ENCODE data around the gene DCDC1. TPM values are rescaled to one million over a fixed set of nuclear protein-coding genes. Genes with fewer than 3 reads are reported as not detected.
A peak's percentile ranks its signal among the peaks of the same experiment; 100 is the strongest.

DCDC1 gene
- total RNA-seq, 1 donor, result 0.18 TPM

- DNase-seq (ENCODE audit: low read depth), result no peak
- no peak overlapping the region for H3K4me3 ChIP-seq (ENCODE audit: low read depth, low read length)
- TF ChIP-seq CTCF (IDR thresholded peaks at IDR 0.05; ENCODE audit: insufficient read depth, low read length), result no peak
Observed at GRCh38 chr11:30878400-30878799, 491.1 kb downstream of the DCDC1 start.

- peak; percentile 4 for DNase-seq (ENCODE audit: low read depth)
- no peak for TF ChIP-seq CTCF (IDR thresholded peaks at IDR 0.05; ENCODE audit: insufficient read depth, low read length)
- H3K4me3 ChIP-seq (ENCODE audit: low read depth, low read length), result no peak overlapping the region
Observed at GRCh38 chr11:30876663-30877396, 492.7 kb downstream of the DCDC1 start.

GRCh38 chr11:30876228-30876627 is 493.3 kb downstream of the DCDC1 start:
- no peak for TF ChIP-seq CTCF (IDR thresholded peaks at IDR 0.05; ENCODE audit: insufficient read depth, low read length)
- H3K4me3 ChIP-seq (ENCODE audit: low read depth, low read length), result no peak overlapping the region
- no peak for DNase-seq (ENCODE audit: low read depth)

- no peak for TF ChIP-seq CTCF (IDR thresholded peaks at IDR 0.05; ENCODE audit: insufficient read depth, low read length)
- DNase-seq (ENCODE audit: low read depth), result no peak
- no peak overlapping the region for H3K4me3 ChIP-seq (ENCODE audit: low read depth, low read length)
Observed at GRCh38 chr11:30875806-30876205, 493.7 kb downstream of the DCDC1 start.

GRCh38 chr11:30873924-30874610 is 495.5 kb downstream of the DCDC1 start:
- TF ChIP-seq CTCF (IDR thresholded peaks at IDR 0.05; ENCODE audit: insufficient read depth, low read length), result no peak
- no peak for DNase-seq (ENCODE audit: low read depth)
- H3K4me3 ChIP-seq (ENCODE audit: low read depth, low read length), result no peak overlapping the region

- H3K4me3 ChIP-seq (ENCODE audit: low read depth, low read length), result no peak overlapping the region
- DNase-seq (ENCODE audit: low read depth), result no peak
Observed at GRCh38 chr11:30868626-30869081, 500.9 kb downstream of the DCDC1 start.

More at GRCh38 chr11:30868626-30869081, 500.9 kb downstream of the DCDC1 start:
- no peak for TF ChIP-seq CTCF (IDR thresholded peaks at IDR 0.05; ENCODE audit: insufficient read depth, low read length)
